Esophagus muscularis mucosa (tissue), 4 donors: ENCODE data around the gene CUL7. TPM values are rescaled to one million over a fixed set of nuclear protein-coding genes. Genes with fewer than 3 reads are reported as not detected.
A peak's percentile ranks its signal among the peaks of the same experiment; 100 is the strongest.

Experiments used
- DNase-seq: peaks from one replicate; pipeline ENCODE4 v3.0.0-alpha.2; 2017; ENCODE audit errors: extremely low spot score
- H3K27ac ChIP-seq, 4 donors: fragments of 200-600 bp; sonication (generic); replicated peaks in 1 of 4; 1 replicate in 3 of 4; 2 replicates in 1 of 4; pipeline ENCODE4 v1.5.1; 2016 to 2019; ENCODE audit warnings: mild to moderate bottlenecking in 1 of 4
- H3K27me3 ChIP-seq, 4 donors: fragments of 200-600 bp; sonication (generic); one replicate each; pipeline versions ENCODE4 v1.5.1 to v1.6.0; 2016 to 2019
- H3K36me3 ChIP-seq, 4 donors: fragments of 200-600 bp; sonication (generic); one replicate each; pipeline ENCODE4 v1.5.1; 2016 to 2019
- H3K4me1 ChIP-seq, 4 donors: fragments of 200-600 bp; sonication (generic); one replicate each; pipeline ENCODE4 v1.5.1; 2016 to 2019
- H3K4me3 ChIP-seq, 4 donors: fragments of 200-600 bp; sonication (generic); 1 replicate in 2 of 4; 2 replicates in 2 of 4; pipeline ENCODE4 v1.5.1; 2016 to 2019; ENCODE audit warnings: mild to moderate bottlenecking in 4 of 4, moderate library complexity in 1 of 4
- H3K9me3 ChIP-seq, 4 donors: fragments of 200-600 bp; sonication (generic); 1 replicate in 3 of 4; 2 replicates in 1 of 4; pipeline ENCODE4 v1.5.1; 2016 to 2019
- EP300 ChIP-seq: sonication (generic); formaldehyde crosslinking; IDR thresholded peaks from one replicate; pipeline ENCODE4 v1.6.1; 2017; ENCODE audit warnings: antibody characterized with exemption
- POLR2A ChIP-seq: fragments of 450-650 bp; IDR thresholded peaks from one replicate; pipeline ENCODE4 v1.6.1; 2017; ENCODE audit warnings: antibody characterized with exemption, moderate library complexity, mild to moderate bottlenecking, low read depth
- POLR2AphosphoS5 ChIP-seq, 2 donors: sonication (generic); formaldehyde crosslinking; IDR thresholded peaks; one replicate each; pipeline ENCODE4 v1.6.1; 2017; ENCODE audit warnings: antibody characterized with exemption in 2 of 2
- WGBS: methylation state at CpG from one replicate; pipeline ENCODE4 v1.1.5; 2018; 5-methylcytosine and 5-hydroxymethylcytosine counted together
- intact Hi-C: fragments of 100-400 bp; cut with DNase I; formaldehyde crosslinking; loops from one replicate; pipeline ENCODE4 v1.15.1; 2023
- total RNA-seq, 4 donors: library from RNA; depleted of rRNA; stranded (reverse); fragments of >200 nt; gene quantifications; one replicate each; pipeline versions ENCODE4 v1.1.0 to v1.2.1, GENCODE V29; 2016
- TF ChIP-seq, protein P1 (sequence below), 3 experiments: fragments of 200-600 bp in 2 of 3; fragments of 450-650 bp in 1 of 3; sonication (generic) in 2 of 3; IDR thresholded peaks; one replicate each; pipeline ENCODE4 v1.5.1; 2017 to 2019; ENCODE audit warnings: antibody characterized with exemption in 3 of 3, mild to moderate bottlenecking in 2 of 3, moderate library complexity in 1 of 3

The CUL7 gene
- total RNA-seq, 4 donors from 2014 or later: 8.4 to 19.6 (median 14.4) TPM

DNA sequence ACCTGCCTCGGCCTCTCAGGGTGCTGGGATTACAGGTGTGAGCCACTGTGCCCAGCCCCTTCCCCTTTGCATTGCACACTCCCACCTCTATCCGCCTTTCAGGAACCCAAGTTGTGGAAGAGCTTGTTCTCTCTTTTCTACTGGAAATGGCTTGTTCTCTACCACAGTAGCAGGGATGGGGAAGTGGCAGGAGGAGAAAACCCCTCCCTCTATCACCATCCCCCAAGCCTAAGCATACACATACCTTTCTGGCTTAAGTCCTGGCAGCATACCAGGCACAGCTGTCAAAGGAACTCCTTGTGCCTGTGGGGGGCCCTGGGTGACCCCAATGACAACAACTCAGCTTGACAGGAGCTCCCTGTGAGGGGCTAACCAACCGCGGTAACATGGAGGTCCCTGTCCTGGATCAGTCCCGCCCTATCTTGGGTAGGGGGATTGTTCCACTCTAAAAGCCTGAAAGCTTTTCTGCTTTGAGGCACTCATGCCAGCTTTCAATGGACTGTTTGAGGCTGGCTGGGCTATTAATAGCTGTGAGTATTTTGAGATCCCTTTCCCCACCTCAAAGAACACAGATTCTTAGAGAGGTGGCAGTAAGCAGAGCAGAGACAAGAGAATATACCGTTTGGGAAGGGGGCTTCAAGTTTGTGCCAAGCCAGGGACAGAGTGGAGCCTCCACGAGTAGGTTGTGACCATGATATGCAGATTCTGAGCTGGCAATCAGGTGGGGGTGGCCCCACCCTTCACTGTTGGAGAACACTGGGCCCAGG is 37.3 kb downstream of the CUL7 start:
- intact Hi-C loops: loop anchor here (5.0 to 10.0 kb wide), 2 partner anchors 36 to 112 kb away; partner anchors contain the start of gene CUL7
- H3K36me3 ChIP-seq: peaks cover 12 to 50% (median 46%) of the 10 kb centered on the region in 4 donors
- H3K27ac ChIP-seq: peak overlapping the region; percentile 52 to 87 (median 74)

DNA sequence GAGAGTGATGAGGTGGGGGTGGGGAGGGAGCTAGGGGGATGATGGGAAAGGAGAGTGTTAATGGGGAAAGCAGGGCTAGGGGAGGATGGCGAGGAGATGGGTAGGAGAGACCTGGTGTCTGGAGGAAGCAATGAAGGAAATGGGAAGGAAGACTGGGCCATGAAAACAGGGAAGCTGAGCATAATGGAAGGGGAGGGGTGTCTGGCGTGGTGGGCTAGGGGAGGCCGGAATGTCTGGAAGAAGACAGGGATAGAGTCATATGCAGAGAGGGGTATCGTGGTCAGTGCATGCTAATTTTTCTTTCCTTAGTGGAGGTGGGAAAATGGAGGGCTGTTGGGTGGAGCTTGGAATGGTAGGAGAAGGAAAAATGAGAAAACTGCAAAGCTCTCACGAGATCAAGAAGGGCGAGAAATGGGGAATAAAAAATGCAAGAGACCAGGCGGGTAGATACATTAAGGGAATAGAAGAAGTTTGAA is 39.2 kb downstream of the CUL7 start:
- Histone ChIP-seq H3K27ac (peak overlapping the region; percentile 85 to 87 (median 85)), H3K27me3 (no peaks in the 10 kb centered on the region), H3K36me3 (peaks cover 26 to 57% (median 53%) of the 10 kb centered on the region in 4 donors), H3K4me1 (peaks cover 46 to 58% (median 53%) of the 10 kb centered on the region in 4 donors), H3K9me3 (no peaks in the 10 kb centered on the region), H3K4me3 (peak overlapping the region; percentile 77 to 84 (median 81))
- WGBS: under 1% methylated on average over 7 of the region's 7 CpGs
- TF ChIP-seq EP300 (no peak), POLR2A (no peak), POLR2AphosphoS5 (IDR thresholded peaks at IDR 0.05) (no peak)
- TF ChIP-seq, protein P1, sequence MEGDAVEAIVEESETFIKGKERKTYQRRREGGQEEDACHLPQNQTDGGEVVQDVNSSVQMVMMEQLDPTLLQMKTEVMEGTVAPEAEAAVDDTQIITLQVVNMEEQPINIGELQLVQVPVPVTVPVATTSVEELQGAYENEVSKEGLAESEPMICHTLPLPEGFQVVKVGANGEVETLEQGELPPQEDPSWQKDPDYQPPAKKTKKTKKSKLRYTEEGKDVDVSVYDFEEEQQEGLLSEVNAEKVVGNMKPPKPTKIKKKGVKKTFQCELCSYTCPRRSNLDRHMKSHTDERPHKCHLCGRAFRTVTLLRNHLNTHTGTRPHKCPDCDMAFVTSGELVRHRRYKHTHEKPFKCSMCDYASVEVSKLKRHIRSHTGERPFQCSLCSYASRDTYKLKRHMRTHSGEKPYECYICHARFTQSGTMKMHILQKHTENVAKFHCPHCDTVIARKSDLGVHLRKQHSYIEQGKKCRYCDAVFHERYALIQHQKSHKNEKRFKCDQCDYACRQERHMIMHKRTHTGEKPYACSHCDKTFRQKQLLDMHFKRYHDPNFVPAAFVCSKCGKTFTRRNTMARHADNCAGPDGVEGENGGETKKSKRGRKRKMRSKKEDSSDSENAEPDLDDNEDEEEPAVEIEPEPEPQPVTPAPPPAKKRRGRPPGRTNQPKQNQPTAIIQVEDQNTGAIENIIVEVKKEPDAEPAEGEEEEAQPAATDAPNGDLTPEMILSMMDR (IDR thresholded peaks at IDR 0.05): no peak
- intact Hi-C loops: loop anchor here (5.0 to 10.0 kb wide), 2 partner anchors 110 to 128 kb away; no protein-coding TSS in a partner anchor
- DNase-seq: no peak

More for the DNA sequence above, 37.3 kb downstream of the CUL7 start:
- WGBS: 63% methylated on average over 7 of the region's 7 CpGs
- Histone ChIP-seq H3K9me3 (no peaks in the 10 kb centered on the region), H3K4me3 (peak overlapping the region in 3 of 4 donors; percentile 16 to 40 (median 22)), H3K27me3 (no peaks in the 10 kb centered on the region), H3K4me1 (peaks cover 55 to 75% (median 62%) of the 10 kb centered on the region in 4 donors)
- DNase-seq: no peak
- TF ChIP-seq POLR2A: no peak
- TF ChIP-seq, protein P1 (IDR thresholded peaks at IDR 0.05): no peak
- TF ChIP-seq POLR2AphosphoS5 (IDR thresholded peaks at IDR 0.05): no peak
- TF ChIP-seq EP300: no peak

DNA sequence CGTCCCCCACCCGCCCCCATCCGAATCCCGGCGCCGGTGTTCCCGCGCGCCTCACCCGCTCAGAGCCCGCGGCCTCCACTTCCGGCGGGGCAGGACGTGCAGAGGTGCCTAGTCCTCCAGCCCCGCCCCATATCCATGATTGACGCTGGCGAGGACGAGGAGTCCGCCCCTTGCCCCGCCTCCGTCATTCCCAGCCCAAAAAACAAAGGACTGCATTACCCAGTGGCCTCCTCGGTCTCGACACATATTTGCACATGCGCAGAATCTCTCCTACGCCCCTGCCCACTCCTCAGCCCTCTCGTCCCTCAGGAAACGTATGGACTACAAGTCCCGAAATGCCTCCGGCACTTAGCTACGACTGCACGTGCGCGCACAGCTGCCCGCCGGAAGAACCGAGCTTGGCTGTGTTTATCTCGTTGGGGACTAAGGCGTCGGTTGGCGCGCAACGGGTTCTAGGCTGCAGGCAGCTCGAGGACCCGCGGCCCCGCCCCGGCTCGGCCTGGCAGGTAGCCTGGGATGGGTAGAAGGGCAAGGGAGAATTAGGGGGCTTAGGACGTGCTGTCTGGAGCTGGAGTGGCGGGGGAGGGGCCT is 39.7 kb downstream of the CUL7 start, which contains the start of the genes KLHDC3 and MEA1:
Gene KLHDC3, plus strand, starts transcription at position 407 of the 591 bp plus-strand sequence. CDS start 2,944 bp downstream, outside the sequence.
Gene MEA1, minus strand, starts transcription at position 104 of the 591 bp plus-strand sequence. CDS start 133 bp downstream, outside the sequence.
- TF ChIP-seq, protein P1 (IDR thresholded peaks at IDR 0.05): peak in 1 of 3 experiments; percentile 20
- TF ChIP-seq POLR2A (no peak), EP300 (no peak), POLR2AphosphoS5 (IDR thresholded peaks at IDR 0.05) (peak; percentile 86 to 98)
- 0% methylated on average over 38 of the region's 51 CpGs for WGBS
- no peaks in the 10 kb centered on the region for H3K9me3 ChIP-seq
- H3K36me3 ChIP-seq: peaks cover 24 to 57% (median 53%) of the 10 kb centered on the region in 4 donors
- peak within 1 kb of the TSS; percentile 77 to 84 (median 81) for H3K4me3 ChIP-seq
- peak within 1 kb of the TSS; percentile 85 to 87 (median 86) for H3K27ac ChIP-seq
- peaks cover 46 to 58% (median 53%) of the 10 kb centered on the region in 4 donors for H3K4me1 ChIP-seq
- DNase-seq: peak; percentile 100
- intact Hi-C loops: loop anchor here (5.0 to 10.0 kb wide), 2 partner anchors 109 to 128 kb away; no protein-coding TSS in a partner anchor
- no peaks in the 10 kb centered on the region for H3K27me3 ChIP-seq

DNA sequence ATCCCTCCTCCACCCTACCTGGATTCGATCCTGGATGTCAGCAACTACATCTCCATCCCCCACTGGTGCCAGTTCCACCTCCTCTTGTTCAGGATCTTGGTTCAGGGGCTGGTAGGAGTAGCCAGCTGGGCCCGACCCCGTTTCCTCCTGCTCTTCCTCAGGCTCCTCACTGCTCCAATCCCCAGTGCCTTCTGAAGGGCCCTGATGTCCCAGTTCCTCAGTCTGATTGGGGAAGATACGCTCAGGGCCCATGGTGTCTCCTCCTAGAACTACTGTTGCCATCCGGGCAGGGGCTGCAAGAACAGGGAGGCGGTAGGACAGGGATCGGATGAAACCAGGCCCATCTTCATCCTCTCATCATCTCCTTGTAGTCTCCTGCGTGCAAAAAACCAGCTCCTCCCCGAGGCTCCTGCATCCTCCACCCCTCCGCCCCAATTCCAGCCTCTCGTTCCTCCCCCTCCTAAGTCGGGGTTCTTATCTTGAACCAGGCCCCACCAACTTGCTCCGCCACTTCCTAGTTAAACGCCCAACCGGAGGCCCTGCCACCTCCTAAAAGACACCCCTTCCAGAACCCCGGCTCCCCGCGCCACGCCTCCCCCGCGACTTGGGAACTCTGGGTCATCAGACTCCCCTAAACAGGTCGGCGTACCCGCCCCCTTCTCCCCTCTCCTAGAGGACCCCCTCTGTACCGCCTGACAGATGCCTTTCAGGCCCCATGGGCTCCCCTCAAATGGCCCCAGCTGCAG is 40.4 kb downstream of the CUL7 start:
- intact Hi-C loops: loop anchor here (5.0 to 10.0 kb wide), 2 partner anchors 108 to 129 kb away; no protein-coding TSS in a partner anchor
- Histone ChIP-seq H3K27me3 (no peaks in the 10 kb centered on the region), H3K36me3 (peaks cover 24 to 57% (median 53%) of the 10 kb centered on the region in 4 donors), H3K4me3 (peak overlapping the region; percentile 77 to 84 (median 81)), H3K27ac (peak overlapping the region; percentile 85 to 87 (median 86)), H3K4me1 (peaks cover 46 to 58% (median 51%) of the 10 kb centered on the region in 4 donors), H3K9me3 (no peaks in the 10 kb centered on the region)
- peak; percentile 93 for DNase-seq
- TF ChIP-seq POLR2AphosphoS5 (IDR thresholded peaks at IDR 0.05) (no peak), POLR2A (no peak), EP300 (no peak)
- TF ChIP-seq, protein P1 (IDR thresholded peaks at IDR 0.05): no peak
- 3% methylated on average over 22 of the region's 25 CpGs for WGBS
